Measurements from ENCODE around the gene MID1IP1. TPM values are rescaled to one million over a fixed set of nuclear protein-coding genes. Genes with fewer than 3 reads are reported as not detected.
A peak's percentile ranks its signal among the peaks of the same experiment; 100 is the strongest.

The MID1IP1 gene, protein sequence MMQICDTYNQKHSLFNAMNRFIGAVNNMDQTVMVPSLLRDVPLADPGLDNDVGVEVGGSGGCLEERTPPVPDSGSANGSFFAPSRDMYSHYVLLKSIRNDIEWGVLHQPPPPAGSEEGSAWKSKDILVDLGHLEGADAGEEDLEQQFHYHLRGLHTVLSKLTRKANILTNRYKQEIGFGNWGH
- 10 to 100 TPM; 22.3 to 29.9 (median 27.8) TPM for total RNA-seq

DNA sequence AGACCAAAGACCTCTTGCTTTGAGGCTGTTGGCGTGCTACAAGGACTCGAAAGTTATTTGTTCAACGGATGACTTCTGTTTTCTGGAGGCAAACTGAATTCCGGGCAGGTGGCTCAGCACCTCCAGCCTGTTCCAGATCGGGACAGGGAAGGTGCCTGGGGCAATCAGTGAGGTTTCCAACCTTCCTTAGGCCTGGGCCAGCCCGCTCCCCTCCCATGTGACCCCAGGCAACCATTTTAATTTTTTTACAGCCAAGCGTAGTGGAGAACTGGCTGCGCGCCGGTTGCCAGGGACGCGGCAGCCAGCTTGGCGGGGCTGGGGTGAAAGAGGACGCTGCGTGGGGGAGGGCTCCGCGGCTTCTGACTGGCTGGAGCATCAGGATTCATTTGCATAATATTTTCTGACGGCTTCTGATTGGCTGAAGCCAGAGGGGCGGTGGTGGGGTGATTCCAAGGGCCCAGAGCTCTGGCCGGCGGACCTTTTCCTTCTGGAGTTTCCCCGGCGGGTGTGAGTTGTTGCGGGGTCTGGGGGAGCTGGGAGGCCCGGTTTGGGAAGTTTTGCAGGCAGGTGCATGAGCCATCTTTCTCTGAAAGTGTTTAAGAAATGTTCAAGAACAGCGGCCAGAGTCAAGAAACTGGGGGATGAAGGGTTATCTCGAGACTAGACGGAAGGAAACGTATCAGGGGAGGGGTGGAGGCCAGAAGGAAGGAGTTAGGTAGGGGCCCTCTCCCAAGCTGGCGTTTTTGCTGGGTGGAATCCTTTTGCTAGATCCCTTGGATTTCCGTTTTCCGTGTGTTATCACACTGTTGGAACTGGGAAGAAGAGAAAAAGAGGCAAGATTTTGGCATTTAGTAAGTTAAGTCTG is at the start of gene MID1IP1:
TSS of gene MID1IP1 (plus strand) at position 479 of the 865 bp plus-strand sequence. CDS start 3,488 bp downstream, outside the sequence.
- Histone ChIP-seq H3K36me3 (no peaks in the 10 kb centered on the region), H3K4me3 (peak within 1 kb of the TSS; percentile 16 to 85 (median 45)), H3K27ac (peak within 1 kb of the TSS; percentile 60 to 96 (median 86)), H3K27me3 (no peaks in the 10 kb centered on the region), H3K4me1 (peaks cover 0 to 6% (median 0%) of the 10 kb centered on the region in 4 donors), H3K9me3 (no peaks in the 10 kb centered on the region)
- peak; percentile 59 to 93 (median 91) for DNase-seq
- peak; percentile 69 to 74 for TF ChIP-seq POLR2A (IDR thresholded peaks at IDR 0.05)
- TF ChIP-seq, protein P1, sequence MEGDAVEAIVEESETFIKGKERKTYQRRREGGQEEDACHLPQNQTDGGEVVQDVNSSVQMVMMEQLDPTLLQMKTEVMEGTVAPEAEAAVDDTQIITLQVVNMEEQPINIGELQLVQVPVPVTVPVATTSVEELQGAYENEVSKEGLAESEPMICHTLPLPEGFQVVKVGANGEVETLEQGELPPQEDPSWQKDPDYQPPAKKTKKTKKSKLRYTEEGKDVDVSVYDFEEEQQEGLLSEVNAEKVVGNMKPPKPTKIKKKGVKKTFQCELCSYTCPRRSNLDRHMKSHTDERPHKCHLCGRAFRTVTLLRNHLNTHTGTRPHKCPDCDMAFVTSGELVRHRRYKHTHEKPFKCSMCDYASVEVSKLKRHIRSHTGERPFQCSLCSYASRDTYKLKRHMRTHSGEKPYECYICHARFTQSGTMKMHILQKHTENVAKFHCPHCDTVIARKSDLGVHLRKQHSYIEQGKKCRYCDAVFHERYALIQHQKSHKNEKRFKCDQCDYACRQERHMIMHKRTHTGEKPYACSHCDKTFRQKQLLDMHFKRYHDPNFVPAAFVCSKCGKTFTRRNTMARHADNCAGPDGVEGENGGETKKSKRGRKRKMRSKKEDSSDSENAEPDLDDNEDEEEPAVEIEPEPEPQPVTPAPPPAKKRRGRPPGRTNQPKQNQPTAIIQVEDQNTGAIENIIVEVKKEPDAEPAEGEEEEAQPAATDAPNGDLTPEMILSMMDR (IDR thresholded peaks at IDR 0.05): no peak

DNA sequence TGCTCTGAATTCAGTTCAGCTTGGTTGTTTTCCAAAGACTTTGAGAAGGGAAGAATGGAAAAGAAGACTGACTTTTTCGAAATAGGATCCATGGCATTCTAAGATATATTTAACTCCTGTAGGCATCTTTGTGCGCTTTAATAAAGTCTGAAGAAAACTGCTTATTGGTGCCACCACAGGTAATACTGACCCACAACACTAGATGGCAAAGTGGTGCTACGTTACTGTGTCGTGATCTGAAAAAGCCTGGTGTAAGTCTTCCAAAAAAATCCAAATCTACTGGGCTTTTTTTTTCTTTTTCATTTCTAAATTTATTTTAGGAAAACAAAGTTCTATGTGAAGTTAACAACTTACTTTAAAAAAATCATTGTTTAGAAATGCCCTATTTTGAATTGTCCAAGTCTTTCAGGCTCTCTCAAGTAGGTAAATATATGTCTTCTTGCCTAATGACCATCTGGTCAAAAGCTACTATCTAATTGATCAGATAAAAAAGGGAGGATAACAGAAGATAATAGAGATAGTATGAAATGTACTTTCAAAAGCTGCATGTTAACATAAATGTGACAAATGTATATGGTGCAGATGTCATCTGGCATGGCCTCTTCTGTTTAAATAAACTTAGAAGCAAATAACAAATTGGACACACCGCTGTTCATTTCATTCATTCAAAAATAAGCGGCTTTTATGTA is 47.0 kb upstream of the MID1IP1 start:
- Histone ChIP-seq H3K36me3 (no peaks in the 10 kb centered on the region), H3K9me3 (no peaks in the 10 kb centered on the region), H3K4me3 (no peak overlapping the region), H3K27me3 (no peaks in the 10 kb centered on the region), H3K27ac (no peak overlapping the region), H3K4me1 (no peaks in the 10 kb centered on the region)
- peak in 1 of 3 donors; percentile 54 for DNase-seq
- TF ChIP-seq POLR2A (IDR thresholded peaks at IDR 0.05): no peak
- TF ChIP-seq, protein P1 (IDR thresholded peaks at IDR 0.05): peak in 5 of 6 experiments; percentile 19 to 73 (median 65)

DNA sequence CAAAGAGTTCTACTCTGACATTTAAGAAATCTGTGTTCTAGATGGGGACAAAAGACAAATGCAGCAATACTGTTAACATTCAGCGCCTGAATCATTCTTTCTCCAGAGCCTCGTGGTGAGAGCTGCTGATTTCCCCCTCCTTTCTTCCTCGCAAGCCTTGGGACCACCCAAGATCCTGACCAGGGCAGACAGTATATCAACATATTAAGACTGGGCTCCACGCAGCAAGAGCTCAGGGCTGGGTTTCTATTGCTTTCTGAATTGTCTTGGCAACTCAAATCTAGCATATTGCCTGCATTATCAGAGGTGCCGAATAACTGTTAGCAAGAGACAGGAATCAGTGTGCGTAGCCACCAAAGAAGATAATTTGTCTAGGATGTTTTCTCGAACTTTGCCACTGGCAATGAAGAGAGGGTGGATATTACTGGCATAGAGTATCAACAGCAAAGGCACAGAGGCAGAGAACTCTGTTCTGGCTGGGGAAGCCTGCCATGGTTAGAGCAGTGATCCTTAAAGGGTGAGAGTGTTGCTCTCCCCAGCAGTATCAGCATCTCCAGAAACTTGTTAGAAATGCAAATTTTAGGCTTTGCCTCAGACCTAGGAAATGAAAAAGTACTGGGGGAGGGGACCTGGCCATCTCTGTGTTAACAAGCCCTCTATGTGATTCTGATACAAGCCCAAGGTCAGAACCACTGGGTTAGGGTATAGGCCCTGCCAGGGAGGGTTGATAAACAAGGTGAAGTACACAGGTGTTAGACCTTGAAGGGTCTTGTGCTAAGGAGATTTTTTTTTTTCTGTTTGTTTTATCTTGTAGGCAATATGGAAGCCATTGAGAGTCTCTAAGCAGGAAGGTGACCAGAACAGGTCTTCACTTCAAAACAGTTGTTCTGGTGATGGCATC is 46.2 kb upstream of the MID1IP1 start:
- no peak overlapping the region for H3K27ac ChIP-seq
- H3K9me3 ChIP-seq: no peaks in the 10 kb centered on the region
- no peaks in the 10 kb centered on the region for H3K27me3 ChIP-seq
- no peaks in the 10 kb centered on the region for H3K36me3 ChIP-seq
- no peak for TF ChIP-seq POLR2A (IDR thresholded peaks at IDR 0.05)
- TF ChIP-seq, protein P1 (IDR thresholded peaks at IDR 0.05): no peak
- no peak overlapping the region for H3K4me3 ChIP-seq
- no peak for DNase-seq
- H3K4me1 ChIP-seq: no peaks in the 10 kb centered on the region

DNA sequence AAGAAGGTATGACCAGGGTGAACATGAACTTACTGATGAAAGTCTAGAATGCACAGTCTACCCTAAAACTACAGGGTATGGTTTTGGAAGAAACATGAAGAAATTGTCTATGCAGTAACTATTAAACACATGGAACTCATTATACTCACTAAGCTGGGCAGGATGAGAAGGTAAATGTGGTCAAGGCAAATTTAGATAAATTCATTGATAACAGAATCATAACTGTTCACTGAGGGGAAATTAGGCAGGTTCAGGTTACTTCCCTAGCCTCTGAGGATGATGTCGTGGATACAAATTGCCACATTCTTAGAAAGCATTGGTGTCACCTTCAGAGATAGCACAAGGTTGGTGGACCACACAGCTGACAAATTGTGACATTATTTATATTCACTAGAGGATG is 40.4 kb upstream of the MID1IP1 start:
- TF ChIP-seq, protein P1 (IDR thresholded peaks at IDR 0.05): no peak
- TF ChIP-seq POLR2A (IDR thresholded peaks at IDR 0.05): no peak
- no peaks in the 10 kb centered on the region for H3K9me3 ChIP-seq
- no peaks in the 10 kb centered on the region for H3K4me1 ChIP-seq
- no peaks in the 10 kb centered on the region for H3K27me3 ChIP-seq
- no peak overlapping the region for H3K27ac ChIP-seq
- H3K36me3 ChIP-seq: no peaks in the 10 kb centered on the region
- no peak for DNase-seq
- no peak overlapping the region for H3K4me3 ChIP-seq

DNA sequence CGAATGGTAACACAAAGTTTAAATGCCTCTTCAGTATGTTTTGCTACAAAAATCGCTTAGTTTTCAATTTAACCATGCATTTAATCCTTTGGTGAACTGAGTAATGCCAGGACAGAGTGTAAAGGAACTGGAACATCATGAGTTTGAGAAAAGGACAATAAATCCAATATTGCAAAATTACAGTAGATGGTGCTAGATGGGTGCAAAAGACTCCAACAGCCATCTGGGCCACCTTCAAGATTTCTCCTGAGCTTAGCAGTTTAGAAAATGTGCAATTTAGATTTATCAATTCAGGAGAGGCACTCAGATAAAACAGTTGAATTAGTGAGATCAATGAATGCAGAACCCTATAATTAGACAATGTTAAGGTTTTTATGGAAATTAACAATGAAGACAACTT is 33.2 kb upstream of the MID1IP1 start:
- TF ChIP-seq, protein P1 (IDR thresholded peaks at IDR 0.05): peak in 4 of 6 experiments; percentile 28 to 69 (median 54)
- no peak for TF ChIP-seq POLR2A (IDR thresholded peaks at IDR 0.05)
- Histone ChIP-seq H3K27ac (no peak overlapping the region), H3K4me1 (no peaks in the 10 kb centered on the region), H3K36me3 (no peaks in the 10 kb centered on the region), H3K9me3 (no peaks in the 10 kb centered on the region), H3K4me3 (no peak overlapping the region), H3K27me3 (no peaks in the 10 kb centered on the region)
- DNase-seq: no peak
